Upper lobe of left lung (tissue), 4 donors: Measurements from ENCODE around the gene LLPH.

Source experiments
- POLR2A ChIP-seq, 4 donors: fragments of 450-650 bp; IDR thresholded peaks; one replicate each; pipeline ENCODE4 v1.5.1; 2016 to 2017; ENCODE audit warnings: antibody characterized with exemption in 4 of 4, mild to moderate bottlenecking in 2 of 4
- POLR2AphosphoS5 ChIP-seq, 2 donors: sonication (generic); formaldehyde crosslinking; IDR thresholded peaks; one replicate each; pipeline ENCODE4 v1.5.1; 2017; ENCODE audit warnings: antibody characterized with exemption in 2 of 2

GRCh38 chr12:66132408-66132807 lies 1.9 kb upstream of the LLPH start:
- TF ChIP-seq POLR2AphosphoS5 (IDR thresholded peaks at IDR 0.05): no peak
- TF ChIP-seq POLR2A (IDR thresholded peaks at IDR 0.05): no peak
